Breast epithelium (tissue), 4 donors: ENCODE results near the gene DUS1L. TPM values are rescaled to one million over a fixed set of nuclear protein-coding genes. Genes with fewer than 3 reads are reported as not detected.

Experiments used
- DNase-seq, 2 donors: peaks; one replicate each; pipeline ENCODE4 v3.0.0-alpha.2; 2019; ENCODE audit warnings: low spot score in 2 of 2
- H3K27ac ChIP-seq, 2 donors: fragments of 200-600 bp; sonication (generic) in 1 of 2; one replicate each; pipeline ENCODE4 v1.5.1; 2016 to 2019; ENCODE audit warnings: mild to moderate bottlenecking in 1 of 2
- H3K27me3 ChIP-seq, 2 donors: fragments of 200-600 bp; sonication (generic) in 1 of 2; one replicate each; pipeline versions ENCODE4 v1.5.1 to v1.6.0; 2017 to 2019; ENCODE audit warnings: control low read depth in 1 of 2, mild to moderate bottlenecking in 1 of 2
- H3K36me3 ChIP-seq: fragments of 200-600 bp; one replicate; pipeline ENCODE4 v1.5.1; 2019
- H3K4me1 ChIP-seq, 2 donors: fragments of 200-600 bp; sonication (generic); one replicate each; pipeline ENCODE4 v1.5.1; 2016 to 2019; ENCODE audit warnings: control low read depth in 1 of 2
- H3K4me3 ChIP-seq, 3 donors: fragments of 200-600 bp; sonication (generic); 1 replicate in 2 of 3; 2 replicates in 1 of 3; pipeline ENCODE4 v1.5.1; 2016 to 2019; ENCODE audit warnings: mild to moderate bottlenecking in 3 of 3, moderate library complexity in 2 of 3
- H3K9me3 ChIP-seq, 2 donors: fragments of 200-600 bp; sonication (generic) in 1 of 2; one replicate each; pipeline ENCODE4 v1.5.1; 2016 to 2019; ENCODE audit warnings: control low read depth in 1 of 2
- CTCF ChIP-seq, 3 donors: fragments of 450-650 bp; IDR thresholded peaks; one replicate each; pipeline ENCODE4 v1.5.1; 2016 to 2017; ENCODE audit warnings: antibody characterized with exemption in 3 of 3, mild to moderate bottlenecking in 3 of 3, moderate library complexity in 3 of 3
- POLR2A ChIP-seq: fragments of 450-650 bp; IDR thresholded peaks from one replicate; pipeline ENCODE4 v1.6.1; 2016; ENCODE audit warnings: antibody characterized with exemption, mild to moderate bottlenecking, moderate library complexity
- POLR2AphosphoS5 ChIP-seq, 3 donors: sonication (generic); formaldehyde crosslinking; IDR thresholded peaks; one replicate each; pipeline ENCODE4 v1.6.1; 2017; ENCODE audit warnings: antibody characterized with exemption in 3 of 3
- intact Hi-C: fragments of 100-400 bp; cut with DNase I; formaldehyde crosslinking; loops from one replicate; pipeline ENCODE4 v1.15.1; 2023; ENCODE audit warnings: low total_unique reads
- total RNA-seq, 3 donors: library from RNA; depleted of rRNA; stranded (reverse); fragments of >200 nt; gene quantifications; one replicate each; pipeline ENCODE4 v1.1.0, GENCODE V29; 2016

The DUS1L gene
- total RNA-seq, 3 donors from 2014 or later: 55.0 to 96.4 (median 82.0) TPM

- H3K36me3 ChIP-seq: peaks cover 64% of the 10 kb centered on the region
- H3K4me1 ChIP-seq: no peaks in the 10 kb centered on the region
- H3K27me3 ChIP-seq: no peaks in the 10 kb centered on the region
- TF ChIP-seq POLR2A: no peak
- no peak for TF ChIP-seq CTCF (IDR thresholded peaks at IDR 0.05)
- no peak for TF ChIP-seq POLR2AphosphoS5 (IDR thresholded peaks at IDR 0.05)
- H3K27ac ChIP-seq: no peak overlapping the region
- no peaks in the 10 kb centered on the region for H3K9me3 ChIP-seq
- no peak for DNase-seq
- H3K4me3 ChIP-seq: no peak overlapping the region
- intact Hi-C loops: loop anchor here (10.0 kb wide), 1 partner anchor 49 kb away; the partner anchor contains the start of genes DCXR and RAC3
These were observed 18.1 kb upstream of the DUS1L start for GRCh38 chr17:82083533-82084359.

- Histone ChIP-seq H3K27ac (no peak overlapping the region), H3K27me3 (no peaks in the 10 kb centered on the region), H3K4me3 (no peak overlapping the region), H3K4me1 (no peaks in the 10 kb centered on the region), H3K36me3 (peaks cover 57% of the 10 kb centered on the region), H3K9me3 (no peaks in the 10 kb centered on the region)
- intact Hi-C loops: loop anchor here (10.0 kb wide), 1 partner anchor 48 kb away; the partner anchor contains the start of genes DCXR and RAC3
- DNase-seq: no peak
- TF ChIP-seq CTCF (IDR thresholded peaks at IDR 0.05): no peak
- TF ChIP-seq POLR2AphosphoS5 (IDR thresholded peaks at IDR 0.05): no peak
- TF ChIP-seq POLR2A: no peak
These were observed 17.4 kb upstream of the DUS1L start for GRCh38 chr17:82083009-82083408.

GRCh38 chr17:82082456-82082855 lies 16.9 kb upstream of the DUS1L start:
- DNase-seq: no peak
- TF ChIP-seq POLR2AphosphoS5 (IDR thresholded peaks at IDR 0.05) (no peak), CTCF (IDR thresholded peaks at IDR 0.05) (no peak), POLR2A (no peak)
- intact Hi-C loops: loop anchor here (10.0 kb wide), 1 partner anchor 48 kb away; the partner anchor contains the start of genes DCXR and RAC3

GRCh38 chr17:82081966-82082365 lies 16.4 kb upstream of the DUS1L start:
- Histone ChIP-seq H3K27ac (no peak overlapping the region), H3K4me1 (no peaks in the 10 kb centered on the region), H3K36me3 (peaks cover 49% of the 10 kb centered on the region), H3K27me3 (no peaks in the 10 kb centered on the region), H3K9me3 (no peaks in the 10 kb centered on the region), H3K4me3 (no peak overlapping the region)
- DNase-seq: no peak
- intact Hi-C loops: loop anchor here (10.0 kb wide), 1 partner anchor 47 kb away; the partner anchor contains the start of genes DCXR and RAC3
- no peak for TF ChIP-seq POLR2A
- no peak for TF ChIP-seq CTCF (IDR thresholded peaks at IDR 0.05)
- TF ChIP-seq POLR2AphosphoS5 (IDR thresholded peaks at IDR 0.05): no peak

More at GRCh38 chr17:82082456-82082855, 16.9 kb upstream of the DUS1L start:
- peaks cover 53% of the 10 kb centered on the region for H3K36me3 ChIP-seq
- no peaks in the 10 kb centered on the region for H3K4me1 ChIP-seq
- no peak overlapping the region for H3K4me3 ChIP-seq
- no peak overlapping the region for H3K27ac ChIP-seq
- H3K27me3 ChIP-seq: no peaks in the 10 kb centered on the region
- H3K9me3 ChIP-seq: no peaks in the 10 kb centered on the region

- no peak overlapping the region for H3K27ac ChIP-seq
- intact Hi-C loops: loop anchor here (10.0 kb wide), 1 partner anchor 47 kb away; the partner anchor contains the start of genes DCXR and RAC3
- no peaks in the 10 kb centered on the region for H3K27me3 ChIP-seq
- H3K4me3 ChIP-seq: no peak overlapping the region
- no peaks in the 10 kb centered on the region for H3K4me1 ChIP-seq
- no peak for DNase-seq
- no peaks in the 10 kb centered on the region for H3K9me3 ChIP-seq
- TF ChIP-seq CTCF (IDR thresholded peaks at IDR 0.05) (no peak), POLR2AphosphoS5 (IDR thresholded peaks at IDR 0.05) (no peak)
- peaks cover 45% of the 10 kb centered on the region for H3K36me3 ChIP-seq
These were observed 15.9 kb upstream of the DUS1L start for GRCh38 chr17:82081546-82081945.
